Uterus (tissue), 2 donors: Measurements from ENCODE around the gene KCNQ2.

ENCODE experiments used
- CTCF ChIP-seq, 4 experiments: fragments of 200-600 bp in 2 of 4; fragments of 450-650 bp in 2 of 4; sonication (generic) in 2 of 4; IDR thresholded peaks; one replicate each; pipeline ENCODE4 v1.5.1; 2016 to 2019; ENCODE audit warnings: antibody characterized with exemption in 4 of 4, mild to moderate bottlenecking in 2 of 4, moderate library complexity in 1 of 4
- POLR2A ChIP-seq, 2 donors: fragments of 450-650 bp; IDR thresholded peaks; one replicate each; pipeline ENCODE4 v1.6.1; 2016; ENCODE audit warnings: antibody characterized with exemption in 2 of 2, mild to moderate bottlenecking in 1 of 2, moderate library complexity in 1 of 2

- TF ChIP-seq CTCF (IDR thresholded peaks at IDR 0.05): no peak
- TF ChIP-seq POLR2A (IDR thresholded peaks at IDR 0.05): no peak
Measured at GRCh38 chr20:63351811-63352591, 120.5 kb downstream of the KCNQ2 start.
